ENCODE measurements around the gene FAM53B.
A peak's percentile ranks its signal among the peaks of the same experiment; 100 is the strongest.

FAM53B gene

GRCh38 chr10:124694481-124695220 is 49.5 kb downstream of the FAM53B start:
- peaks cover 6 to 13% of the 10 kb centered on the region in 2 experiments for H3K4me1 ChIP-seq (ENCODE audit: control insufficient read depth in 1 of 2, insufficient read depth in 2 of 2, low read length in 2 of 2)
- no CpG with 5 or more reads among the region's 14 CpGs for WGBS (ENCODE audit: extremely low coverage, insufficient coverage, insufficient read length)
- H4K91ac ChIP-seq (ENCODE audit: low read depth, low read length), result peak overlapping the region; percentile 84
- H3K36me3 ChIP-seq (ENCODE audit: control insufficient read depth in 1 of 2, insufficient read depth in 2 of 2, low read length in 2 of 2), result peaks cover 9 to 18% of the 10 kb centered on the region in 2 experiments
- H3K4me2 ChIP-seq (ENCODE audit: low read length), result no peak overlapping the region
- H3K23ac ChIP-seq (ENCODE audit: low read length), result no peak overlapping the region
- H3K4ac ChIP-seq (ENCODE audit: low read depth, low read length), result no peak overlapping the region
- no peaks in the 10 kb centered on the region for H3K9me3 ChIP-seq (ENCODE audit: insufficient read depth, low read depth, low read length)
- peak overlapping the region; percentile 51 for H4K8ac ChIP-seq (ENCODE audit: low read depth, low read length)
- H2BK5ac ChIP-seq (ENCODE audit: low read depth, low read length, poor library complexity), result peak overlapping the region; percentile 80
- H3K27ac ChIP-seq (ENCODE audit: low read depth, low read length), result peak overlapping the region; percentile 19
- no peak overlapping the region for H2BK12ac ChIP-seq (ENCODE audit: low read length)
- H4K12ac ChIP-seq (ENCODE audit: low read depth, low read length), result no peak overlapping the region
- H2BK120ac ChIP-seq (ENCODE audit: insufficient read depth, low read length, poor library complexity), result peak overlapping the region; percentile 88
- H3K27me3 ChIP-seq (ENCODE audit: insufficient read depth, low read length), result no peaks in the 10 kb centered on the region
- no peak overlapping the region for H3K9ac ChIP-seq (ENCODE audit: low read length)
- peaks cover 7% of the 10 kb centered on the region for H3K79me1 ChIP-seq (ENCODE audit: low read length)
- H3K18ac ChIP-seq (ENCODE audit: low read length), result no peak overlapping the region
- DNase-seq, result peak; percentile 45 to 52
- no peak overlapping the region for H2AFZ ChIP-seq (ENCODE audit: insufficient read depth, low read length, poor library complexity)
- H3K14ac ChIP-seq (ENCODE audit: low read length), result no peak overlapping the region
- H3K4me3 ChIP-seq (ENCODE audit: low read depth, low read length), result no peak overlapping the region
- H3K79me2 ChIP-seq (ENCODE audit: control insufficient read depth, insufficient read depth, low read length, poor library complexity), result no peaks in the 10 kb centered on the region
- no peak overlapping the region for H2AK5ac ChIP-seq (ENCODE audit: low read length)

DNA sequence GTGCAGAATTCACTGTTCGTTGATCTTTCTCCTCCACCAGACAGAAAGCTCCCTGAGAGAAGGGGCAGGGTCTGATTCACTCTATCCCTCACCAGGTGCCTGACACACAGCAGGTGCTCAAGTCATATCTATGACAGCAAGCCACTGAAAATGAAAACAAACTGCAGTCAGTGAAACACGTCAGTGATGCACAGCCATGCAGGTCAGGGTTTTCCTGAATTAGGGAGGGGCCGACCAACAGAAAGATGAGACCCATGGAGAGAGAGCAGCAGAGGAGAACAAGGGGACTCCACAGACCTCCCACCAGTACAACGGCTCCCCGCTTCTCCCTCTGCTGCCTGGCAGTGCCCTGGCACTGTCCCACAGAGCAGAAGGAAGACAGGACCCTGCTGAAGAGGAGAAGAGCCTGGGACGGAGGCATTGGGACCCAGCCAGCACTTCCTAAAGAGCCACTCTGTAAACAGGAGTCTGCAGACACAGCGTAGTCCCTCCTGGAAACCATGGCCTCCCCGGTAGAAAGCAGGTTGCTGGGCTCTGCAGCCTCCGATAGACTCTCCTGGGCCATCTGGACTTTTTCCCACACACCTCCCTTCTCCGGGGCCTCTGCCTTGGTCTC is 50.3 kb downstream of the FAM53B start:
- H3K9me3 ChIP-seq (ENCODE audit: insufficient read depth, low read depth, low read length), result no peaks in the 10 kb centered on the region
- H3K36me3 ChIP-seq (ENCODE audit: control insufficient read depth in 1 of 2, insufficient read depth in 2 of 2, low read length in 2 of 2), result peaks cover 13 to 22% of the 10 kb centered on the region in 2 experiments
- peak overlapping the region; percentile 50 for H3K18ac ChIP-seq (ENCODE audit: low read length)
- peak overlapping the region; percentile 40 for H2BK12ac ChIP-seq (ENCODE audit: low read length)
- no peak overlapping the region for H3K4me2 ChIP-seq (ENCODE audit: low read length)
- H3K79me1 ChIP-seq (ENCODE audit: low read length), result peaks cover 7% of the 10 kb centered on the region
- H4K12ac ChIP-seq (ENCODE audit: low read depth, low read length), result no peak overlapping the region
- peak overlapping the region; percentile 37 for H3K4ac ChIP-seq (ENCODE audit: low read depth, low read length)
- WGBS (ENCODE audit: extremely low coverage, insufficient coverage, insufficient read length), result no CpG with 5 or more reads among the region's 10 CpGs
- peak overlapping the region; percentile 88 for H2BK120ac ChIP-seq (ENCODE audit: insufficient read depth, low read length, poor library complexity)
- peaks cover 6 to 13% of the 10 kb centered on the region in 2 experiments for H3K4me1 ChIP-seq (ENCODE audit: control insufficient read depth in 1 of 2, insufficient read depth in 2 of 2, low read length in 2 of 2)
- H3K4me3 ChIP-seq (ENCODE audit: low read depth, low read length), result no peak overlapping the region
- H4K8ac ChIP-seq (ENCODE audit: low read depth, low read length), result peak overlapping the region; percentile 51
- H3K9ac ChIP-seq (ENCODE audit: low read length), result no peak overlapping the region
- peak overlapping the region; percentile 14 for H2AFZ ChIP-seq (ENCODE audit: insufficient read depth, low read length, poor library complexity)
- no peak overlapping the region for H3K23ac ChIP-seq (ENCODE audit: low read length)
- no peaks in the 10 kb centered on the region for H3K27me3 ChIP-seq (ENCODE audit: insufficient read depth, low read length)
- H3K14ac ChIP-seq (ENCODE audit: low read length), result peak overlapping the region; percentile 28
- H2BK5ac ChIP-seq (ENCODE audit: low read depth, low read length, poor library complexity), result peak overlapping the region; percentile 80
- DNase-seq, result peak; percentile 69 to 78
- H4K91ac ChIP-seq (ENCODE audit: low read depth, low read length), result peak overlapping the region; percentile 84
- peak overlapping the region; percentile 19 for H3K27ac ChIP-seq (ENCODE audit: low read depth, low read length)
- peak overlapping the region; percentile 9 for H2AK5ac ChIP-seq (ENCODE audit: low read length)
- H3K79me2 ChIP-seq (ENCODE audit: control insufficient read depth, insufficient read depth, low read length, poor library complexity), result no peaks in the 10 kb centered on the region

GRCh38 chr10:124693396-124693795 is 50.8 kb downstream of the FAM53B start:
- WGBS (ENCODE audit: extremely low coverage, insufficient coverage, insufficient read length), result no CpG with 5 or more reads among the region's 13 CpGs
- H2BK12ac ChIP-seq (ENCODE audit: low read length), result no peak overlapping the region

DNA sequence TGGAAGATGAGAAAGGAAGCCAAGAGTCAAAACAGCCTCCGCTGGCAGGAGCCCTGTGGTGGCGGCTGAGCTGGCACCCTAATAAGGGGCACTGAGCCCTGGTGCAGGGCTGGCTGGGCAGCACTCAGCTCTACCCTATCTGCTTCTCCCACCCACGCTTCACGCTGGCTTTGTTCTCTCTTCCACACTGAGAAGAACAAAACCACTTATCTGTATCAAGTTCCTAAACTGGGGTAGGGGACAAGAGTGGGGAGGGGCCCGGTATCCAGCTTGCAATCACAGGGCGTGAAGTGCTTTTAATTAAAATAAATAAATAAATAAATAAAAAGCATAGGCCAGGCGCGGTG is 52.1 kb downstream of the FAM53B start:
- H3K79me1 ChIP-seq (ENCODE audit: low read length), result peaks cover 7% of the 10 kb centered on the region
- H3K23ac ChIP-seq (ENCODE audit: low read length), result no peak overlapping the region
- no peak overlapping the region for H3K9ac ChIP-seq (ENCODE audit: low read length)
- H4K12ac ChIP-seq (ENCODE audit: low read depth, low read length), result no peak overlapping the region
- H3K27ac ChIP-seq (ENCODE audit: low read depth, low read length), result no peak overlapping the region
- H3K4me2 ChIP-seq (ENCODE audit: low read length), result no peak overlapping the region
- H2AK5ac ChIP-seq (ENCODE audit: low read length), result no peak overlapping the region
- H2BK120ac ChIP-seq (ENCODE audit: insufficient read depth, low read length, poor library complexity), result no peak overlapping the region
- no peak overlapping the region for H3K14ac ChIP-seq (ENCODE audit: low read length)
- H4K8ac ChIP-seq (ENCODE audit: low read depth, low read length), result no peak overlapping the region
- peaks cover 13 to 19% of the 10 kb centered on the region in 2 experiments for H3K36me3 ChIP-seq (ENCODE audit: control insufficient read depth in 1 of 2, insufficient read depth in 2 of 2, low read length in 2 of 2)
- H3K27me3 ChIP-seq (ENCODE audit: insufficient read depth, low read length), result no peaks in the 10 kb centered on the region
- DNase-seq, result no peak
- no peaks in the 10 kb centered on the region for H3K9me3 ChIP-seq (ENCODE audit: insufficient read depth, low read depth, low read length)
- H3K4ac ChIP-seq (ENCODE audit: low read depth, low read length), result no peak overlapping the region
- H3K4me3 ChIP-seq (ENCODE audit: low read depth, low read length), result no peak overlapping the region
- peak overlapping the region; percentile 12 for H2AFZ ChIP-seq (ENCODE audit: insufficient read depth, low read length, poor library complexity)
- H3K4me1 ChIP-seq (ENCODE audit: control insufficient read depth in 1 of 2, insufficient read depth in 2 of 2, low read length in 2 of 2), result peaks cover 6 to 13% of the 10 kb centered on the region in 2 experiments
- H2BK5ac ChIP-seq (ENCODE audit: low read depth, low read length, poor library complexity), result no peak overlapping the region
- H2BK12ac ChIP-seq (ENCODE audit: low read length), result no peak overlapping the region
- H4K91ac ChIP-seq (ENCODE audit: low read depth, low read length), result no peak overlapping the region
- H3K79me2 ChIP-seq (ENCODE audit: control insufficient read depth, insufficient read depth, low read length, poor library complexity), result no peaks in the 10 kb centered on the region
- WGBS (ENCODE audit: extremely low coverage, insufficient coverage, insufficient read length), result no CpG with 5 or more reads among the region's 8 CpGs
- H3K18ac ChIP-seq (ENCODE audit: low read length), result no peak overlapping the region

More at GRCh38 chr10:124693396-124693795, 50.8 kb downstream of the FAM53B start:
- Histone ChIP-seq H3K4me2 (ENCODE audit: low read length) (no peak overlapping the region), H3K14ac (ENCODE audit: low read length) (no peak overlapping the region), H3K4me1 (ENCODE audit: control insufficient read depth in 1 of 2, insufficient read depth in 2 of 2, low read length in 2 of 2) (peaks cover 6 to 13% of the 10 kb centered on the region in 2 experiments), H2AFZ (ENCODE audit: insufficient read depth, low read length, poor library complexity) (peak overlapping the region; percentile 9), H3K4me3 (ENCODE audit: low read depth, low read length) (no peak overlapping the region), H3K23ac (ENCODE audit: low read length) (no peak overlapping the region), H3K4ac (ENCODE audit: low read depth, low read length) (no peak overlapping the region), H3K79me1 (ENCODE audit: low read length) (peaks cover 7% of the 10 kb centered on the region), H3K18ac (ENCODE audit: low read length) (no peak overlapping the region), H4K12ac (ENCODE audit: low read depth, low read length) (no peak overlapping the region), H4K91ac (ENCODE audit: low read depth, low read length) (no peak overlapping the region), H3K9me3 (ENCODE audit: insufficient read depth, low read depth, low read length) (no peaks in the 10 kb centered on the region), H3K36me3 (ENCODE audit: control insufficient read depth in 1 of 2, insufficient read depth in 2 of 2, low read length in 2 of 2) (peaks cover 13 to 22% of the 10 kb centered on the region in 2 experiments), H3K79me2 (ENCODE audit: control insufficient read depth, insufficient read depth, low read length, poor library complexity) (no peaks in the 10 kb centered on the region), H3K9ac (ENCODE audit: low read length) (no peak overlapping the region), H3K27ac (ENCODE audit: low read depth, low read length) (no peak overlapping the region), H3K27me3 (ENCODE audit: insufficient read depth, low read length) (no peaks in the 10 kb centered on the region), H2AK5ac (ENCODE audit: low read length) (no peak overlapping the region), H4K8ac (ENCODE audit: low read depth, low read length) (no peak overlapping the region), H2BK120ac (ENCODE audit: insufficient read depth, low read length, poor library complexity) (peak overlapping the region; percentile 26), H2BK5ac (ENCODE audit: low read depth, low read length, poor library complexity) (no peak overlapping the region)
- DNase-seq, result no peak
